K562 (cell line): ENCODE data around the gene CTSD. TPM values are rescaled to one million over a fixed set of nuclear protein-coding genes. Genes with fewer than 3 reads are reported as not detected.

Experiments
- ATAC-seq: fragments of 200-7000 bp; cut with Tn5 transposase; 3 replicates; pipeline ENCODE4 v1.9.1; 2020; ENCODE audit warnings: moderate library complexity
- BruUV-seq: library from RNA; stranded (reverse); fragments of 400-500 nt; replicated peaks from 2 replicates; lab custom pipeline; 2021; lab: Mats Ljungman, UMichigan
- CTCF ChIA-PET: fragments of 300-600 bp; formaldehyde crosslinking; extraction: SDS; loops from one replicate; lab custom pipeline; 2021; ENCODE audit warnings: low intra/inter-chr PET ratio; lab: Yijun Ruan, JAX
- POLR2A ChIA-PET: fragments of 300-600, 350-650 bp; sonication (Branson Sonifier 250); formaldehyde crosslinking; extraction: SDS; loops from one replicate; lab custom pipeline; 2021; ENCODE audit warnings: antibody characterized with exemption, inconsistent platforms; lab: Yijun Ruan, JAX
- DNase-seq, 4 experiments: peaks; one replicate each; pipeline versions ENCODE4 v3.0.0 to v3.0.0-alpha.2; 2011 to 2018; ENCODE audit warnings: low spot score in 3 of 4, mixed read lengths in 3 of 4; ENCODE audit errors: extremely low read depth in 1 of 4
- FAIRE-seq: peaks from 2 replicates; lab custom pipeline; 2011; peaks lifted over from hg19 to GRCh38; lab: Jason Lieb, UNC
- H2AFZ ChIP-seq: 2 replicates; pipeline ENCODE4 v1.6.0; 2011; ENCODE audit warnings: low read depth, low read length, control low read depth, inconsistent platforms
- H3K27ac ChIP-seq: fragments of 200-600 bp; 3 replicates; pipeline ENCODE4 v1.8.0; 2011; ENCODE audit warnings: low read depth, mild to moderate bottlenecking, control low read depth, inconsistent platforms, low read length, moderate library complexity, mixed read lengths; ENCODE audit errors: extremely low read depth
- H3K27me3 ChIP-seq, 2 experiments: fragments of 300-600 bp in 1 of 2; 2 replicates in 1 of 2; 3 replicates in 1 of 2; pipeline versions ENCODE4 v1.6.0 to v1.8.0; 2011; ENCODE audit warnings: inconsistent platforms in 2 of 2, low read length in 2 of 2, mild to moderate bottlenecking in 1 of 2, mixed read lengths in 1 of 2, moderate library complexity in 1 of 2; ENCODE audit not compliant: control insufficient read depth in 2 of 2, insufficient read depth in 2 of 2
- H3K36me3 ChIP-seq: fragments of 300-600 bp; 3 replicates; pipeline ENCODE4 v1.8.0; 2011; ENCODE audit warnings: mild to moderate bottlenecking, low read length, inconsistent platforms; ENCODE audit not compliant: control insufficient read depth, insufficient read depth
- H3K4me1 ChIP-seq, 2 experiments: fragments of 200-600 bp in 1 of 2; replicated peaks in 1 of 2; 2 replicates in 1 of 2; 3 replicates in 1 of 2; pipeline versions ENCODE4 v1.5.1 to v1.8.0; 2011; ENCODE audit warnings: inconsistent platforms in 2 of 2, low read length in 2 of 2, mild to moderate bottlenecking in 1 of 2, mixed read lengths in 1 of 2, moderate library complexity in 1 of 2; ENCODE audit not compliant: control insufficient read depth in 2 of 2, insufficient read depth in 2 of 2
- H3K4me2 ChIP-seq: 2 replicates; pipeline ENCODE4 v1.6.1; 2011; ENCODE audit warnings: low read length, control low read depth, inconsistent platforms, mixed read lengths; ENCODE audit not compliant: insufficient read depth
- H3K4me3 ChIP-seq: fragments of 200-600 bp; sonication (generic), shearing (Covaris generic); 2 replicates; pipeline ENCODE4 v1.5.1; 2016; ENCODE audit warnings: control low read depth, inconsistent platforms
- H3K79me2 ChIP-seq: fragments of 200-600 bp; 3 replicates; pipeline ENCODE4 v1.8.0; 2011; ENCODE audit warnings: low read length, inconsistent platforms; ENCODE audit not compliant: control insufficient read depth, insufficient read depth
- H3K9ac ChIP-seq, 2 experiments: 2 replicates each; pipeline versions ENCODE4 v1.6.0 to v1.6.1; 2011; ENCODE audit warnings: low read depth in 2 of 2, low read length in 2 of 2, control low read depth in 1 of 2, inconsistent platforms in 1 of 2, mild to moderate bottlenecking in 1 of 2, mixed read lengths in 1 of 2; ENCODE audit not compliant: insufficient read depth in 1 of 2
- H3K9me1 ChIP-seq: one replicate; pipeline ENCODE4 v1.6.0; 2011; ENCODE audit warnings: inconsistent platforms, mild to moderate bottlenecking, low read length, moderate library complexity; ENCODE audit not compliant: control insufficient read depth, insufficient read depth
- H3K9me3 ChIP-seq: replicated peaks from 2 replicates; pipeline ENCODE4 v1.5.1; 2011; ENCODE audit warnings: low read depth, low read length, inconsistent platforms; ENCODE audit not compliant: control insufficient read depth, insufficient read depth
- H4K20me1 ChIP-seq: replicated peaks from 2 replicates; pipeline ENCODE4 v1.6.1; 2011; ENCODE audit warnings: low read length, inconsistent platforms, mixed read lengths; ENCODE audit not compliant: control insufficient read depth, insufficient read depth
- BRD9 ChIP-seq: fragments of 450-650 bp; IDR thresholded peaks from 2 replicates; pipeline ENCODE4 v1.6.1; 2018; ENCODE audit warnings: low read depth; ENCODE audit not compliant: partially characterized antibody
- DMBX1 ChIP-seq: fragments of 250-450 bp; sonication (Bioruptor Pico); IDR thresholded peaks from 2 replicates; pipeline ENCODE4 v1.8.0; 2022; ENCODE audit warnings: inconsistent platforms, mild to moderate bottlenecking, moderate library complexity, borderline replicate concordance
- EP300 ChIP-seq: IDR thresholded peaks from 2 replicates; pipeline ENCODE4 v1.6.1; 2012; ENCODE audit warnings: low read length, improper control_type of control experiment
- EP400 ChIP-seq: fragments of 450-650 bp; IDR thresholded peaks from 2 replicates; pipeline ENCODE4 v1.6.1; 2017; ENCODE audit warnings: antibody characterized with exemption, mild to moderate bottlenecking, moderate library complexity
- EZH2 ChIP-seq: IDR thresholded peaks from 2 replicates; pipeline ENCODE4 v1.6.1; 2012; ENCODE audit warnings: low read depth, mild to moderate bottlenecking, inconsistent platforms, low read length, borderline replicate concordance
- HMG20A ChIP-seq: fragments of 450-650 bp; formaldehyde crosslinking; conservative IDR thresholded peaks from 2 replicates; pipeline ENCODE4 v1.4.0; 2020; ENCODE audit warnings: mild to moderate bottlenecking, mixed read lengths
- IRF2 ChIP-seq: sonication (generic); formaldehyde crosslinking; IDR thresholded peaks from 2 replicates; pipeline ENCODE4 v1.8.1; 2022; ENCODE audit warnings: mild to moderate bottlenecking, missing genetic modification reagents
- JUNB ChIP-seq: fragments of 450-650 bp; formaldehyde crosslinking; conservative IDR thresholded peaks from 2 replicates; pipeline ENCODE4 v1.4.0; 2020; ENCODE audit warnings: mild to moderate bottlenecking
- SMAD2 ChIP-seq: fragments of 150-350 bp; IDR thresholded peaks from 2 replicates; pipeline ENCODE4 v1.6.1; 2014; ENCODE audit warnings: low read depth, mild to moderate bottlenecking, low read length
- TBL1XR1 ChIP-seq, 2 experiments: IDR thresholded peaks; 2 replicates each; pipeline ENCODE4 v1.6.1; 2012; ENCODE audit warnings: improper control_type of control experiment in 2 of 2, low read length in 2 of 2, mild to moderate bottlenecking in 1 of 2
- TCF7 ChIP-seq: sonication (generic); IDR thresholded peaks from 2 replicates; pipeline ENCODE4 v1.6.1; 2016; ENCODE audit warnings: antibody characterized with exemption, borderline replicate concordance
- YBX1 ChIP-seq: fragments of 450-650 bp; IDR thresholded peaks from 2 replicates; pipeline ENCODE4 v1.7.1; 2016; ENCODE audit warnings: mild to moderate bottlenecking
- ZNF140 ChIP-seq: fragments of 250-450 bp; sonication (Bioruptor Pico); IDR thresholded peaks from 2 replicates; pipeline ENCODE4 v1.8.0; 2021; ENCODE audit warnings: moderate library complexity, mild to moderate bottlenecking, inconsistent platforms
- ZNF639 ChIP-seq, 2 experiments: fragments of 200-800 bp in 1 of 2; sonication (Bioruptor generic) in 1 of 2; sonication (generic) in 1 of 2; formaldehyde crosslinking in 1 of 2; IDR thresholded peaks in 1 of 2; conservative IDR thresholded peaks in 1 of 2; 2 replicates each; pipeline versions ENCODE4 v1.5.0 to v1.6.1; 2016 to 2020; ENCODE audit warnings: missing compliant biosample characterization in 1 of 2, missing genetic modification characterization in 1 of 2, missing genetic modification reagents in 1 of 2
- ZNF77 ChIP-seq: fragments of 250-450 bp; sonication (Bioruptor Pico); IDR thresholded peaks from 2 replicates; pipeline ENCODE4 v1.5.0; 2020
- WGBS: fragments of 100-300 bp; shearing (Covaris generic); methylation state at CpG from one replicate; pipeline ENCODE4 v1.1.6; 2016; ENCODE audit warnings: low coverage, mixed read lengths; ENCODE audit not compliant: insufficient coverage; ENCODE audit errors: missing lambda C conversion rate; 5-methylcytosine and 5-hydroxymethylcytosine counted together
- in situ Hi-C: fragments of 300-500 bp; cut with MboI; formaldehyde crosslinking; loops from 4 replicates; pipeline ENCODE4 v1.15.0; 2018; ENCODE audit warnings: inconsistent platforms, mixed read lengths
- intact Hi-C: fragments of 100-400 bp; cut with micrococcal nuclease; formaldehyde crosslinking; loops from 2 replicates; pipeline ENCODE4 v1.14.2; 2022
- polyA plus RNA-seq, 8 experiments: library from polyadenylated mRNA; depleted of rRNA in 4 of 8; stranded (reverse) in 5 of 8; unstranded in 3 of 8; fragments of >200 nt; fragmentation: Nextera tagmentation in 2 of 8; fragmentation: Illumina TruSeq in 1 of 8; extraction: Ambion mirVana in 2 of 8; extraction: Trizol in 1 of 8; gene quantifications; 2 replicates each; pipeline versions ENCODE4 v1.2.1 to v1.2.3, GENCODE V29; 2011 to 2014; ENCODE audit warnings: inconsistent platforms in 1 of 8, missing spikeins in 1 of 8
- total RNA-seq, 7 experiments: library from RNA; depleted of rRNA in 6 of 7; stranded (reverse); fragments of >200 nt in 6 of 7; fragmentation: Illumina TruSeq in 2 of 7; extraction: Trizol in 2 of 7; gene quantifications; 2 replicates each; pipeline versions ENCODE4 v1.2.1 to v1.2.3, GENCODE V29; 2011 to 2021; ENCODE audit warnings: low replicate concordance in 1 of 7
- TF ChIP-seq, protein P1 (sequence below): fragments of 250-450 bp; sonication (Bioruptor Pico); IDR thresholded peaks from 2 replicates; pipeline ENCODE4 v1.4.0; 2020; ENCODE audit warnings: mild to moderate bottlenecking, moderate library complexity
- TF ChIP-seq, protein P2 (sequence below): fragments of 450-650 bp; IDR thresholded peaks from 2 replicates; pipeline ENCODE4 v1.6.1; 2018; ENCODE audit warnings: mild to moderate bottlenecking, low read depth; ENCODE audit not compliant: partially characterized antibody

Gene CTSD
- total and polyA plus RNA-seq, 9 of the 15 experiments (the other 6 are each of a cell fraction or from before 2014, with no cell fraction given): 1.0 to 112 (median 40.9) TPM

GRCh38 chr11:1719781-1720180, 43.9 kb downstream of the CTSD start:
- FAIRE-seq (no peak), ATAC-seq (no peak), DNase-seq (no peak)
- Histone ChIP-seq H3K4me1 (no peaks in the 10 kb centered on the region), H3K27ac (no peak overlapping the region), H3K9me1 (no peaks in the 10 kb centered on the region), H3K4me3 (no peak overlapping the region), H3K27me3 (peaks cover 37 to 59% of the 10 kb centered on the region in 2 experiments), H2AFZ (no peak overlapping the region), H3K9ac (no peak overlapping the region), H3K36me3 (no peaks in the 10 kb centered on the region), H3K4me2 (no peak overlapping the region), H4K20me1 (0 out of 2 replicates have a peak, but pooled peaks cover 3% of the 10 kb centered on the region), H3K9me3 (no peaks in the 10 kb centered on the region), H3K79me2 (no peaks in the 10 kb centered on the region)
- CTCF ChIA-PET: no interaction called here
- intact Hi-C loops (no loop called here), in situ Hi-C loops (no loop called here)
- BruUV-seq: no TSS peak
- 3% methylated on average over 8 of the region's 8 CpGs for WGBS
- POLR2A ChIA-PET: interaction anchor here (1.9 kb wide), 1 partner anchor 13 kb away, joined by 4 read pairs; no protein-coding TSS in a partner anchor
- TF ChIP-seq BRD9 (no peak), JUNB (no peak), EP400 (no peak), ZNF140 (CRISPR knock-in tag) (no peak), TCF7 (no peak), DMBX1 (CRISPR knock-in tag) (no peak), HMG20A (CRISPR knock-in tag) (no peak), EP300 (no peak), YBX1 (no peak), TBL1XR1 (IDR thresholded peaks at IDR 0.05; ENCODE audit: low read length in 2 of 2) (no peak), ZNF77 (no peak), ZNF639 (CRISPR knock-in tag; conservative IDR thresholded peaks at IDR 0.05 in 1 of 2, IDR thresholded peaks at IDR 0.05 in 1 of 2) (no peak), IRF2 (CRISPR knock-in tag) (no peak), SMAD2 (no peak), EZH2 (no peak)
- TF ChIP-seq, protein P1, sequence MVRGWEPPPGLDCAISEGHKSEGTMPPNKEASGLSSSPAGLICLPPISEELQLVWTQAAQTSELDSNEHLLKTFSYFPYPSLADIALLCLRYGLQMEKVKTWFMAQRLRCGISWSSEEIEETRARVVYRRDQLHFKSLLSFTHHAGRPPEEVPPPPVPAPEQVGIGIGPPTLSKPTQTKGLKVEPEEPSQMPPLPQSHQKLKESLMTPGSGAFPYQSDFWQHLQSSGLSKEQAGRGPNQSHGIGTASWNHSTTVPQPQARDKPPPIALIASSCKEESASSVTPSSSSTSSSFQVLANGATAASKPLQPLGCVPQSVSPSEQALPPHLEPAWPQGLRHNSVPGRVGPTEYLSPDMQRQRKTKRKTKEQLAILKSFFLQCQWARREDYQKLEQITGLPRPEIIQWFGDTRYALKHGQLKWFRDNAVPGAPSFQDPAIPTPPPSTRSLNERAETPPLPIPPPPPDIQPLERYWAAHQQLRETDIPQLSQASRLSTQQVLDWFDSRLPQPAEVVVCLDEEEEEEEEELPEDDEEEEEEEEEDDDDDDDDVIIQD: no peak
- TF ChIP-seq, protein P2, sequence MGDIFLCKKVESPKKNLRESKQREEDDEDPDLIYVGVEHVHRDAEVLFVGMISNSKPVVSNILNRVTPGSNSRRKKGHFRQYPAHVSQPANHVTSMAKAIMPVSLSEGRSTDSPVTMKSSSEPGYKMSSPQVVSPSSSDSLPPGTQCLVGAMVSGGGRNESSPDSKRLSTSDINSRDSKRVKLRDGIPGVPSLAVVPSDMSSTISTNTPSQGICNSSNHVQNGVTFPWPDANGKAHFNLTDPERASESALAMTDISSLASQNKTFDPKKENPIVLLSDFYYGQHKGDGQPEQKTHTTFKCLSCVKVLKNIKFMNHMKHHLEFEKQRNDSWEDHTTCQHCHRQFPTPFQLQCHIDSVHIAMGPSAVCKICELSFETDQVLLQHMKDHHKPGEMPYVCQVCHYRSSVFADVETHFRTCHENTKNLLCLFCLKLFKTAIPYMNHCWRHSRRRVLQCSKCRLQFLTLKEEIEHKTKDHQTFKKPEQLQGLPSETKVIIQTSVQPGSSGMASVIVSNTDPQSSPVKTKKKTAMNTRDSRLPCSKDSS: no peak
